Measurements from ENCODE around the gene RHBDL2.

- peak in 1 of 2 donors; percentile 30 for TF ChIP-seq EGR1 (IDR thresholded peaks at IDR 0.05; ENCODE audit: low read depth in 2 of 2)
- no peak for TF ChIP-seq CTCF (IDR thresholded peaks at IDR 0.05; ENCODE audit: low read depth, low read length, missing input control)
- TF ChIP-seq RAD21 (IDR thresholded peaks at IDR 0.05), result peak in 1 of 2 donors; percentile 21
- TF ChIP-seq, protein P1, sequence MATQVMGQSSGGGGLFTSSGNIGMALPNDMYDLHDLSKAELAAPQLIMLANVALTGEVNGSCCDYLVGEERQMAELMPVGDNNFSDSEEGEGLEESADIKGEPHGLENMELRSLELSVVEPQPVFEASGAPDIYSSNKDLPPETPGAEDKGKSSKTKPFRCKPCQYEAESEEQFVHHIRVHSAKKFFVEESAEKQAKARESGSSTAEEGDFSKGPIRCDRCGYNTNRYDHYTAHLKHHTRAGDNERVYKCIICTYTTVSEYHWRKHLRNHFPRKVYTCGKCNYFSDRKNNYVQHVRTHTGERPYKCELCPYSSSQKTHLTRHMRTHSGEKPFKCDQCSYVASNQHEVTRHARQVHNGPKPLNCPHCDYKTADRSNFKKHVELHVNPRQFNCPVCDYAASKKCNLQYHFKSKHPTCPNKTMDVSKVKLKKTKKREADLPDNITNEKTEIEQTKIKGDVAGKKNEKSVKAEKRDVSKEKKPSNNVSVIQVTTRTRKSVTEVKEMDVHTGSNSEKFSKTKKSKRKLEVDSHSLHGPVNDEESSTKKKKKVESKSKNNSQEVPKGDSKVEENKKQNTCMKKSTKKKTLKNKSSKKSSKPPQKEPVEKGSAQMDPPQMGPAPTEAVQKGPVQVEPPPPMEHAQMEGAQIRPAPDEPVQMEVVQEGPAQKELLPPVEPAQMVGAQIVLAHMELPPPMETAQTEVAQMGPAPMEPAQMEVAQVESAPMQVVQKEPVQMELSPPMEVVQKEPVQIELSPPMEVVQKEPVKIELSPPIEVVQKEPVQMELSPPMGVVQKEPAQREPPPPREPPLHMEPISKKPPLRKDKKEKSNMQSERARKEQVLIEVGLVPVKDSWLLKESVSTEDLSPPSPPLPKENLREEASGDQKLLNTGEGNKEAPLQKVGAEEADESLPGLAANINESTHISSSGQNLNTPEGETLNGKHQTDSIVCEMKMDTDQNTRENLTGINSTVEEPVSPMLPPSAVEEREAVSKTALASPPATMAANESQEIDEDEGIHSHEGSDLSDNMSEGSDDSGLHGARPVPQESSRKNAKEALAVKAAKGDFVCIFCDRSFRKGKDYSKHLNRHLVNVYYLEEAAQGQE (IDR thresholded peaks at IDR 0.05), result no peak
- TF ChIP-seq NR2F2 (IDR thresholded peaks at IDR 0.05), result peak; percentile 63
- peak; percentile 80 for TF ChIP-seq YY1 (IDR thresholded peaks at IDR 0.05)
- TF ChIP-seq, protein P2, sequence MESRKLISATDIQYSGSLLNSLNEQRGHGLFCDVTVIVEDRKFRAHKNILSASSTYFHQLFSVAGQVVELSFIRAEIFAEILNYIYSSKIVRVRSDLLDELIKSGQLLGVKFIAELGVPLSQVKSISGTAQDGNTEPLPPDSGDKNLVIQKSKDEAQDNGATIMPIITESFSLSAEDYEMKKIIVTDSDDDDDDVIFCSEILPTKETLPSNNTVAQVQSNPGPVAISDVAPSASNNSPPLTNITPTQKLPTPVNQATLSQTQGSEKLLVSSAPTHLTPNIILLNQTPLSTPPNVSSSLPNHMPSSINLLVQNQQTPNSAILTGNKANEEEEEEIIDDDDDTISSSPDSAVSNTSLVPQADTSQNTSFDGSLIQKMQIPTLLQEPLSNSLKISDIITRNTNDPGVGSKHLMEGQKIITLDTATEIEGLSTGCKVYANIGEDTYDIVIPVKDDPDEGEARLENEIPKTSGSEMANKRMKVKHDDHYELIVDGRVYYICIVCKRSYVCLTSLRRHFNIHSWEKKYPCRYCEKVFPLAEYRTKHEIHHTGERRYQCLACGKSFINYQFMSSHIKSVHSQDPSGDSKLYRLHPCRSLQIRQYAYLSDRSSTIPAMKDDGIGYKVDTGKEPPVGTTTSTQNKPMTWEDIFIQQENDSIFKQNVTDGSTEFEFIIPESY (IDR thresholded peaks at IDR 0.05), result no peak
- TF ChIP-seq GABPA (IDR thresholded peaks at IDR 0.05 in 1 of 2, conservative IDR thresholded peaks at IDR 0.05 in 1 of 2), result peak in 1 of 2 donors; percentile 68
- TF ChIP-seq ATF3 (IDR thresholded peaks at IDR 0.05), result no peak
- peak; percentile 34 to 37 for TF ChIP-seq RXRA (IDR thresholded peaks at IDR 0.05)
Observed at GRCh38 chr1:38990738-38991637, 49.4 kb upstream of the RHBDL2 start, which contains the start of gene AKIRIN1.
